HG03520 (cell line): ENCODE measurements around the gene FBXO5.
"Not testable (repeated sequence)": the region's sequence is repeated elsewhere in the genome, so short reads cannot be mapped to it uniquely, and the experiment has no call there.

Experiments
- ATAC-seq: cut with Tn5 transposase; IDR thresholded peaks from one replicate; pipeline ENCODE4 v1.9.1; 2021; ENCODE audit warnings: mild to moderate bottlenecking, moderate library complexity; ENCODE audit not compliant: unreplicated experiment

FBXO5 gene

GRCh38 chr6:152993847-152994246 lies 11.0 kb upstream of the FBXO5 start:
- ATAC-seq: no peak

GRCh38 chr6:152993431-152993830 lies 10.6 kb upstream of the FBXO5 start:
- ATAC-seq: no peak

GRCh38 chr6:152986978-152987377 lies 4.1 kb upstream of the FBXO5 start:
- no peak for ATAC-seq

GRCh38 chr6:152985300-152985699 lies 2.5 kb upstream of the FBXO5 start:
- not testable (repeated sequence) for ATAC-seq

- ATAC-seq: peak; percentile 25
Measured at GRCh38 chr6:152984513-152984872, 1.7 kb upstream of the FBXO5 start.

- peak; percentile 23 for ATAC-seq
Measured at GRCh38 chr6:152983637-152984512, 1.0 kb upstream of the FBXO5 start.

GRCh38 chr6:152981989-152982903 lies 595 bp downstream of the FBXO5 start:
- no peak for ATAC-seq

GRCh38 chr6:152981219-152981618 lies 1.6 kb downstream of the FBXO5 start:
- ATAC-seq: no peak

GRCh38 chr6:152980656-152981055 lies 2.2 kb downstream of the FBXO5 start:
- ATAC-seq: no peak

- ATAC-seq: no peak
Measured at GRCh38 chr6:152979116-152979515, 3.7 kb downstream of the FBXO5 start.

- no peak for ATAC-seq
Measured at GRCh38 chr6:152978058-152978457, 4.8 kb downstream of the FBXO5 start.

GRCh38 chr6:152977556-152977955 lies 5.3 kb downstream of the FBXO5 start:
- ATAC-seq: no peak

- no peak for ATAC-seq
Measured at GRCh38 chr6:152976749-152977148, 6.1 kb downstream of the FBXO5 start.

GRCh38 chr6:152975204-152975915 lies 7.5 kb downstream of the FBXO5 start:
- ATAC-seq: no peak

- ATAC-seq: no peak
Measured at GRCh38 chr6:152973916-152974315, 8.9 kb downstream of the FBXO5 start.

- no peak for ATAC-seq
Measured at GRCh38 chr6:152969688-152970418, 13.0 kb downstream of the FBXO5 start.

GRCh38 chr6:152966168-152966894 lies 16.5 kb downstream of the FBXO5 start:
- not testable (repeated sequence) for ATAC-seq

- ATAC-seq: no peak
Measured at GRCh38 chr6:152959333-152959732, 23.5 kb downstream of the FBXO5 start.

GRCh38 chr6:152957796-152958195 lies 25.0 kb downstream of the FBXO5 start:
- ATAC-seq: no peak

GRCh38 chr6:152954443-152954842 lies 28.4 kb downstream of the FBXO5 start:
- peak; percentile 71 for ATAC-seq
